Calu3 (cell line): ENCODE measurements around the gene SLC11A2. TPM values are rescaled to one million over a fixed set of nuclear protein-coding genes. Genes with fewer than 3 reads are reported as not detected.

Source experiments
- BruUV-seq: library from RNA; stranded (reverse); fragments of 400-500 nt; replicated peaks from 2 replicates; lab custom pipeline; 2021; lab: Mats Ljungman, UMichigan
- CTCF ChIA-PET: fragments of 300-600 bp; sonication (Branson Sonifier 250); formaldehyde crosslinking; loops from one replicate; lab custom pipeline; 2022; ENCODE audit warnings: antibody characterized with exemption; lab: Charles Lee
- DNase-seq: peaks from one replicate; pipeline ENCODE4 v3.0.0; 2022
- H3K27ac Mint-ChIP-seq: one replicate; pipeline ENCODE4 v1.8.0; 2022; ENCODE audit warnings: mixed read lengths; ENCODE audit not compliant: unreplicated experiment
- H3K27me3 Mint-ChIP-seq: one replicate; pipeline ENCODE4 v1.8.0; 2022; ENCODE audit warnings: mixed read lengths; ENCODE audit not compliant: unreplicated experiment
- H3K36me3 Mint-ChIP-seq: one replicate; pipeline ENCODE4 v1.8.0; 2022; ENCODE audit warnings: mild to moderate bottlenecking, moderate library complexity, mixed read lengths; ENCODE audit not compliant: insufficient read depth, unreplicated experiment
- H3K4me1 Mint-ChIP-seq: one replicate; pipeline ENCODE4 v1.8.0; 2022; ENCODE audit warnings: mild to moderate bottlenecking, low read depth, mixed read lengths; ENCODE audit not compliant: unreplicated experiment
- H3K4me3 Mint-ChIP-seq: one replicate; pipeline ENCODE4 v1.8.0; 2022; ENCODE audit warnings: mild to moderate bottlenecking, low read depth, moderate library complexity, mixed read lengths; ENCODE audit not compliant: unreplicated experiment
- H3K9me3 Mint-ChIP-seq: one replicate; pipeline ENCODE4 v1.8.0; 2022; ENCODE audit warnings: low read depth, mixed read lengths; ENCODE audit not compliant: unreplicated experiment
- CTCF ChIP-seq: fragments of 200-600 bp; IDR thresholded peaks from one replicate; pipeline ENCODE4 v1.8.0; 2022; ENCODE audit warnings: antibody characterized with exemption; ENCODE audit not compliant: unreplicated experiment
- intact Hi-C: fragments of 100-400 bp; cut with micrococcal nuclease; formaldehyde crosslinking; loops from one replicate; pipeline ENCODE4 v1.10.0; 2022; ENCODE audit not compliant: unreplicated experiment
- total RNA-seq: library from RNA; stranded (reverse); gene quantifications from 2 replicates; pipeline ENCODE4 v1.2.3, GENCODE V29; 2022

The SLC11A2 gene
- total RNA-seq, 1 experiment from 2014 or later, result 51.3 TPM

DNA sequence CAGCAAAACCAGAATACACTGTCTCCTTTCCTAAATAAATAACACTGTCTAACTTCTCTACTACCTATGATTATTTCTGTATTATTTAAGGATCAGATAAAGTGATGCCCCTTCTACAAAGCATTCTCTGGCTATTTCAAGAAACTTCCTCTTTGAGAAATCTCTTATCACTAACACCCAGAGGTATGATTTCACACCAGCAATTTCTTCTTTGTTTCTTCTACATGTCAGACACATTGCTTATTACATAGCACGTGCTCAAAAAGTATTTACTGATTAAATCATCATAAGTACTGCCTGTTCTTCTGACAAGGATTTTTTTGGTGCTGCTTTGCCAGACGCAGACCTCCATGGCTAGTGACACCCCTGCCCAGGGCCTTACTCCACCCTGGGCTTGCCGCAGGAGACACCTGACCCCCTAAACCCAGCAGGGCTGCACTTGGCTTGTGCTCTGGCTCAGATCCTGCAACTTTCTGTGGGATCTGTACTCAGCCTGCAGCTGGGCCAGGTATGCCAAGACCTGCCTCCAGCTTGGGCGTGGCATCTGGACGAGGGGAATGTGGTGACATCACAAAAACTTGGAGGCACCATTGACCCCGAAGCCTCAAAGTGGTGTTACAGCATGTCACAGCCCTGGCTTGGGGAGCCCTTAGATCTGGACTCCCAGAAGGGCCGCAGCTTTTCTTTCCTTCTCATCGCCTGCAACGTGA, 89.2 kb downstream of the SLC11A2 start:
- TF ChIP-seq CTCF, result no peak
- CTCF ChIA-PET, result interaction anchor here (0.8 kb wide), 1 partner anchor 27 kb away, joined by 6 read pairs; no protein-coding TSS in a partner anchor
- Mint-ChIP-seq H3K27ac (no peak overlapping the region), H3K4me3 (no peak overlapping the region), H3K36me3 (no peaks in the 10 kb centered on the region), H3K27me3 (no peaks in the 10 kb centered on the region), H3K4me1 (peaks cover 8% of the 10 kb centered on the region), H3K9me3 (peaks cover 2% of the 10 kb centered on the region)
- intact Hi-C loops, result no loop called here
- DNase-seq, result no peak
- no TSS peak for BruUV-seq

DNA sequence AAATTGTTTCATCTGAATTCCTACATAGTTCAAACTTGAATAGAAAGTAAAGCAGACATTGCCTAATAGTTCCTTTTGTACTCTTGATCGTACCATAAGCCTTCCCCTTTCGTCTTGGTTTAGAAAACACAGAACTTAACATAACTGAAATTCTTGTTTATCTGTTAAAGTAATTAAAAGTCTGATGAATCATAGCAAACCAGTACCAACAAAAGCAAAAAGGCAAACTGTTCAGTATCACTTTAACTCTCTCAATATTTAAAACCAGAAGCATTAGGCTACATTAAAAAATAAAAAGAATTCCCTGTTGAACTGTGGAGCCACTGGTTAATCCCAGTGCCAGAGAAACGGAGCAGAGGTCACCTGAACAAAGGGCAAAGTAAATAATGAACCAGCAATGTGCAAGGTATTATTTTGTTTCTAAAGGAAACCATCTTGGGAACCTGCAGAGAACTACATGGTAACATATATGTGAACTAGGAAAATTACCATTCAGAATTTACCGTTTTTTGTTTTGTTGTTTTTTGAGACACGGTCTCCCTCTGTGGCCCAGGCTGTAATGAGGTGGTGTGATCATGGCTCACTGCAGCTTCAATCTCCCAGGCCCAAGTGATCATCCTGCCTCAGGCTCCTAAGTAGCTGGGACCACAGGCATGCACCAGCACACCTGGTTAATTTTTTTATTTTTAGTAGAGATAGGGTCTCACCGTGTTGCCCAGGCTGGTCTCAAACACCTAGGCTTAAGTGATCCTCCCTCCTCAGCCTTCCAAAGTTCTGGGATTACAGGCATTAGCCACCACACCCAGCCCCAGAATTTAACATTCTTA, 91.0 kb downstream of the SLC11A2 start:
- DNase-seq, result no peak
- no peak for TF ChIP-seq CTCF
- CTCF ChIA-PET, result interaction anchor here (1.1 kb wide), 1 partner anchor 15 kb away, joined by 3 read pairs; no protein-coding TSS in a partner anchor
- Mint-ChIP-seq H3K9me3 (peaks cover 2% of the 10 kb centered on the region), H3K27me3 (no peaks in the 10 kb centered on the region), H3K4me3 (no peak overlapping the region), H3K36me3 (no peaks in the 10 kb centered on the region), H3K27ac (peak overlapping the region; percentile 36), H3K4me1 (peaks cover 8% of the 10 kb centered on the region)
- intact Hi-C loops, result no loop called here
- no TSS peak for BruUV-seq

DNA sequence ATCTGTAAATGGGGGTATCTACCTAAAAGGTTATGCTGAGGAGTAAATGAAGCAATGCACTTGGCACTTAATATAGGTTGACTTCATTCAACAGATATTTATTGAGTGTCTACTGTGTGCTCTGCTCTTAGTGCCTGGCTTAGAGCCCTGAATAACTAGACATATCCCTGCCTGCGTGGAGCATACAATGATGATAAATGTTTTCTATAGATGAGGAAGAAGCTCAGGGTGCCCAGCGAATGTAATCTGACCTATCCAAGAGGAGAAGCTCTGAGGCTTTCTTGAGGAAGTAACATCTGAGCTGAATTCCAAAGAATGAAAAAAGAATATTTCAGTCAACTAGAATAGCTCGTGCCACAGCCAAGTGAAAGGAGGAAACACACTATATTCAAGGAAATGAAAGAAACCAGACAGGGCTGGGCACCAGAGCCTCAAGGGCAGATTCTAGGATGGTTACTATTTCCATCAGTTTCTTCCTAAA, 91.8 kb downstream of the SLC11A2 start:
- Mint-ChIP-seq H3K36me3 (no peaks in the 10 kb centered on the region), H3K27ac (peak overlapping the region; percentile 36), H3K27me3 (no peaks in the 10 kb centered on the region), H3K4me1 (peaks cover 8% of the 10 kb centered on the region), H3K4me3 (no peak overlapping the region), H3K9me3 (peaks cover 2% of the 10 kb centered on the region)
- CTCF ChIA-PET, result interaction anchor here (1.1 kb wide), 1 partner anchor 16 kb away, joined by 3 read pairs; no protein-coding TSS in a partner anchor
- no peak for DNase-seq
- intact Hi-C loops, result no loop called here
- BruUV-seq, result no TSS peak
- TF ChIP-seq CTCF, result no peak

DNA sequence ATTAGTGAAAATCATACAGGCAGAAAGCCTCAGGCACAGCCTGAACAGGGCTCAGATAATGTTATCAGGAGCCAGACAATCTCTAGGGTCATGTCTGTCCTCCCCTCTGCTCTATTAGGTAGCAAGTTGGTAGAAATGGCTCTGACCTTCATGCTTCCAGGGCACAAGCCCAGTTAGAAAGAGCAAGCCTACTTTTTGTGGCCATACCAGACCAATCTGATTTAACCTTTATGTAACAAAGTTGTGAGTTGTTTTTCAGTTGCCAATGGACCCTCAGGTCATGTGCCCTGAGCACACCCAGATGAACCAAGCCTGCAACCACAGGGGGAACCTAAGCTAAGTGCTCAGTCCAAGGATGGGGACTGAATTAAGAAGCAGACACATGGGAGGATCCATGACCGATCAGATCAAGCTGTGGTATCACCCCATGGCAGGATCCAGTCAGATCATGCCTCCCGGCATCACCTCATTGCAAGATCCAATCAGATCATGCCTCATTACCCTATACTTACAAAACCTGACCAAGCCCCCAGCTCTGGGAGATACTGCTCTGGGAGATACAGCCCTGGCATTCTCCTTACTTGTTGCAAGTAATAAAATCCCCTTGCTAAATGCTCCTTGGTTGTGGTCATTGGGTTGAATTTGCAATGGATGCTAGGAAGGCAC, 92.6 kb downstream of the SLC11A2 start:
- DNase-seq, result no peak
- peaks cover 2% of the 10 kb centered on the region for H3K9me3 Mint-ChIP-seq
- no peak overlapping the region for H3K4me3 Mint-ChIP-seq
- no peaks in the 10 kb centered on the region for H3K27me3 Mint-ChIP-seq
- CTCF ChIA-PET, result interaction anchor here (0.6 to 1.1 kb wide), 2 partner anchors 17 to 939 kb away, joined by 3 read pairs; no protein-coding TSS in a partner anchor
- H3K4me1 Mint-ChIP-seq, result peaks cover 8% of the 10 kb centered on the region
- no peak overlapping the region for H3K27ac Mint-ChIP-seq
- no TSS peak for BruUV-seq
- intact Hi-C loops, result no loop called here
- no peak for TF ChIP-seq CTCF
- H3K36me3 Mint-ChIP-seq, result no peaks in the 10 kb centered on the region
